CD4-positive, alpha-beta T cell (primary cell): ENCODE results near the gene STX16. TPM values are rescaled to one million over a fixed set of nuclear protein-coding genes. Genes with fewer than 3 reads are reported as not detected.
A peak's percentile ranks its signal among the peaks of the same experiment; 100 is the strongest.

Source experiments
- ATAC-seq: fragments of 200-7000 bp; cut with Tn5 transposase; one replicate; pipeline ENCODE4 v1.10.0; 2022; ENCODE audit warnings: mild to moderate bottlenecking; ENCODE audit not compliant: poor library complexity
- CTCF ChIA-PET: fragments of 350-600 bp; sonication (Branson Sonifier 250); formaldehyde crosslinking; loops from one replicate; lab custom pipeline; 2021; ENCODE audit warnings: antibody characterized with exemption, inconsistent platforms; lab: Charles Lee
- POLR2A ChIA-PET: fragments of 350-600 bp; sonication (Branson Sonifier 250); formaldehyde crosslinking; loops from one replicate; lab custom pipeline; 2021; ENCODE audit warnings: antibody characterized with exemption, inconsistent platforms; lab: Charles Lee
- DNase-seq, 14 experiments: peaks; one replicate each; pipeline ENCODE4 v3.0.0-alpha.2; 2013 to 2020; ENCODE audit warnings: mixed read lengths in 2 of 14
- H3K27ac ChIP-seq, 2 donors: one replicate each; pipeline versions ENCODE4 v1.5.1 to v1.7.0; 2013; ENCODE audit warnings: low read length in 2 of 2, low read depth in 1 of 2, mild to moderate bottlenecking in 1 of 2
- H3K27me3 ChIP-seq, 2 experiments: 1 replicate in 1 of 2; 2 replicates in 1 of 2; pipeline versions ENCODE4 v1.6.1 to v1.7.0; 2013; ENCODE audit warnings: low read length in 2 of 2, control low read depth in 1 of 2, mild to moderate bottlenecking in 1 of 2, moderate library complexity in 1 of 2; ENCODE audit not compliant: insufficient read depth in 2 of 2, control insufficient read depth in 1 of 2
- H3K36me3 ChIP-seq: one replicate; pipeline ENCODE4 v1.6.1; 2013; ENCODE audit warnings: low read length, control low read depth; ENCODE audit not compliant: insufficient read depth
- H3K4me1 ChIP-seq: one replicate; pipeline ENCODE4 v1.6.1; 2013; ENCODE audit warnings: low read length, control low read depth; ENCODE audit not compliant: insufficient read depth
- H3K4me3 ChIP-seq: one replicate; pipeline ENCODE4 v1.5.1; 2013; ENCODE audit warnings: mild to moderate bottlenecking, low read length, moderate library complexity
- H3K9me3 ChIP-seq, 2 experiments: 1 replicate in 1 of 2; 2 replicates in 1 of 2; pipeline versions ENCODE4 v1.6.1 to v1.7.0; 2013; ENCODE audit warnings: low read length in 2 of 2, mild to moderate bottlenecking in 2 of 2, control low read depth in 1 of 2, moderate library complexity in 1 of 2; ENCODE audit not compliant: control insufficient read depth in 1 of 2, insufficient read depth in 1 of 2
- H3K27ac Mint-ChIP-seq: one replicate; pipeline ENCODE4 v1.8.0; 2020; ENCODE audit warnings: mixed read lengths
- H3K27me3 Mint-ChIP-seq: one replicate; pipeline ENCODE4 v1.8.0; 2021; ENCODE audit warnings: mixed read lengths
- H3K36me3 Mint-ChIP-seq: one replicate; pipeline ENCODE4 v1.8.0; 2021; ENCODE audit warnings: low read depth, mixed read lengths
- H3K4me1 Mint-ChIP-seq: one replicate; pipeline ENCODE4 v1.8.0; 2021; ENCODE audit warnings: low read depth, mixed read lengths
- H3K4me3 Mint-ChIP-seq: one replicate; pipeline ENCODE4 v1.8.0; 2020; ENCODE audit warnings: mild to moderate bottlenecking, mixed read lengths
- H3K9me3 Mint-ChIP-seq: one replicate; pipeline ENCODE4 v1.8.0; 2020; ENCODE audit warnings: mixed read lengths
- CTCF ChIP-seq: fragments of 200-600 bp; IDR thresholded peaks from one replicate; pipeline ENCODE4 v1.8.0; 2022; ENCODE audit warnings: antibody characterized with exemption, mild to moderate bottlenecking
- intact Hi-C, 2 experiments: fragments of 100-400 bp; cut with DNase I in 1 of 2; cut with micrococcal nuclease in 1 of 2; formaldehyde crosslinking; loops; one replicate each; pipeline versions ENCODE4 v1.15.1 to v1.9.0; 2023 to 2025; cut with DNase I, micrococcal nuclease
- total RNA-seq, 174 experiments: library from RNA in 2 of 174; stranded (reverse) in 2 of 174; gene quantifications; one replicate each; pipeline ENCODE4 v1.2.3 and lab custom pipeline; 2021 to 2026

STX16 gene
- total RNA-seq, 2 experiments from 2014 or later = 179 to 181 TPM

GRCh38 chr20:58705208-58705926 lies 54.3 kb downstream of the STX16 start:
- intact Hi-C loops = no loop called here
- peaks cover 33% of the 10 kb centered on the region for H3K36me3 ChIP-seq
- Mint-ChIP-seq H3K27me3 (no peaks in the 10 kb centered on the region), H3K27ac (no peak overlapping the region), H3K4me3 (no peak overlapping the region), H3K4me1 (no peaks in the 10 kb centered on the region), H3K36me3 (peaks cover 36% of the 10 kb centered on the region), H3K9me3 (no peaks in the 10 kb centered on the region)
- no peak overlapping the region for H3K27ac ChIP-seq
- H3K4me3 ChIP-seq = no peak overlapping the region
- no peaks in the 10 kb centered on the region for H3K4me1 ChIP-seq
- ChIA-PET CTCF (interaction anchor here (1.5 to 1.9 kb wide), 2 partner anchors 55 to 58 kb away, joined by 4 to 5 read pairs; partner anchors contain the start of gene STX16), POLR2A (interaction anchor here (0.6 kb wide), 1 partner anchor 12 kb away, joined by 3 read pairs; no protein-coding TSS in a partner anchor)
- H3K9me3 ChIP-seq = no peaks in the 10 kb centered on the region
- ATAC-seq (no peak), DNase-seq (no peak)
- no peaks in the 10 kb centered on the region for H3K27me3 ChIP-seq
- TF ChIP-seq CTCF = no peak

GRCh38 chr20:58706150-58706892 lies 55.2 kb downstream of the STX16 start:
- peaks cover 33% of the 10 kb centered on the region for H3K36me3 Mint-ChIP-seq
- ChIA-PET POLR2A (interaction anchor here (0.6 kb wide), 1 partner anchor 13 kb away, joined by 3 read pairs; no protein-coding TSS in a partner anchor), CTCF (no interaction called here)
- H3K27ac ChIP-seq = no peak overlapping the region
- no peaks in the 10 kb centered on the region for H3K27me3 Mint-ChIP-seq
- no peaks in the 10 kb centered on the region for H3K9me3 Mint-ChIP-seq
- ATAC-seq (no peak), DNase-seq (no peak)
- H3K9me3 ChIP-seq = no peaks in the 10 kb centered on the region
- intact Hi-C loops = no loop called here
- H3K4me1 ChIP-seq = no peaks in the 10 kb centered on the region
- no peak overlapping the region for H3K4me3 ChIP-seq
- no peak for TF ChIP-seq CTCF
- H3K36me3 ChIP-seq = peaks cover 33% of the 10 kb centered on the region
- no peak overlapping the region for H3K27ac Mint-ChIP-seq
- H3K27me3 ChIP-seq = no peaks in the 10 kb centered on the region
- no peaks in the 10 kb centered on the region for H3K4me1 Mint-ChIP-seq
- H3K4me3 Mint-ChIP-seq = no peak overlapping the region

GRCh38 chr20:58706975-58707681 lies 56.0 kb downstream of the STX16 start:
- Mint-ChIP-seq H3K4me3 (no peak overlapping the region), H3K9me3 (no peaks in the 10 kb centered on the region), H3K4me1 (no peaks in the 10 kb centered on the region), H3K27me3 (no peaks in the 10 kb centered on the region), H3K27ac (no peak overlapping the region), H3K36me3 (peaks cover 32% of the 10 kb centered on the region)
- Histone ChIP-seq H3K36me3 (peaks cover 27% of the 10 kb centered on the region), H3K27ac (no peak overlapping the region), H3K4me1 (no peaks in the 10 kb centered on the region), H3K27me3 (no peaks in the 10 kb centered on the region), H3K9me3 (no peaks in the 10 kb centered on the region), H3K4me3 (no peak overlapping the region)
- CTCF ChIA-PET = interaction anchor here (0.6 kb wide), 1 partner anchor 326 kb away, joined by 3 read pairs; no protein-coding TSS in a partner anchor
- no peak for TF ChIP-seq CTCF
- DNase-seq (peak in 1 of 14 experiments; percentile 9), ATAC-seq (no peak)
- intact Hi-C loops = no loop called here
- POLR2A ChIA-PET = no interaction called here
